K562 (cell line): Measurements from ENCODE around the gene NUSAP1. TPM values are rescaled to one million over a fixed set of nuclear protein-coding genes. Genes with fewer than 3 reads are reported as not detected.
A peak's percentile ranks its signal among the peaks of the same experiment; 100 is the strongest.

ENCODE experiments used
- CEBPB ChIP-seq: fragments of 450-650 bp; IDR thresholded peaks from 2 replicates; pipeline ENCODE4 v1.6.1; 2016; ENCODE audit warnings: missing genetic modification characterization, missing compliant biosample characterization
- EP400 ChIP-seq: fragments of 450-650 bp; IDR thresholded peaks from 2 replicates; pipeline ENCODE4 v1.6.1; 2017; ENCODE audit warnings: antibody characterized with exemption, mild to moderate bottlenecking, moderate library complexity
- HDAC6 ChIP-seq: IDR thresholded peaks from 2 replicates; pipeline ENCODE4 v1.6.1; 2012; ENCODE audit warnings: low read depth, mild to moderate bottlenecking, control low read depth, inconsistent platforms, low read length, moderate library complexity
- HEY1 ChIP-seq: fragments of 250-450 bp; sonication (Bioruptor Pico); IDR thresholded peaks from 2 replicates; pipeline ENCODE4 v1.5.0; 2020; ENCODE audit warnings: mild to moderate bottlenecking, moderate library complexity, borderline replicate concordance
- NFIC ChIP-seq: fragments of 450-650 bp; IDR thresholded peaks from 2 replicates; pipeline ENCODE4 v1.6.1; 2017; ENCODE audit warnings: mild to moderate bottlenecking, inconsistent platforms
- PHF20 ChIP-seq: fragments of 450-650 bp; IDR thresholded peaks from 2 replicates; pipeline ENCODE4 v1.6.1; 2018; ENCODE audit not compliant: partially characterized antibody
- PHF8 ChIP-seq: fragments of 200-600 bp; sonication (generic); IDR thresholded peaks from 2 replicates; pipeline ENCODE4 v1.6.1; 2012; ENCODE audit warnings: mixed run types, mild to moderate bottlenecking, inconsistent platforms, low read length, moderate library complexity, borderline replicate concordance
- POLR2AphosphoS5 ChIP-seq: IDR thresholded peaks from 2 replicates; pipeline ENCODE4 v1.6.1; 2011; ENCODE audit warnings: mild to moderate bottlenecking, low read depth, low read length, moderate library complexity; ENCODE audit not compliant: control insufficient read depth, insufficient read depth
- RBBP5 ChIP-seq: fragments of 200-600 bp; sonication (generic); IDR thresholded peaks from 2 replicates; pipeline ENCODE4 v1.6.1; 2012; ENCODE audit warnings: borderline replicate concordance, mild to moderate bottlenecking, low read length, control low read depth, inconsistent platforms; ENCODE audit not compliant: insufficient read depth, poor library complexity, severe bottlenecking
- SMARCE1 ChIP-seq: fragments of 450-650 bp; IDR thresholded peaks from 2 replicates; pipeline ENCODE4 v1.7.1; 2016; ENCODE audit warnings: mild to moderate bottlenecking
- TBP ChIP-seq: optimal IDR thresholded peaks from 2 replicates; pipeline ENCODE3; 2011; ENCODE audit warnings: low read depth, low read length, improper control_type of control experiment
- U2AF1 ChIP-seq: fragments of 200-400 bp; formaldehyde crosslinking; optimal IDR thresholded peaks from 2 replicates; pipeline ENCODE3; 2017; ENCODE audit warnings: mild to moderate bottlenecking, low read depth, low read length, moderate library complexity
- YY1 ChIP-seq, 3 experiments: IDR thresholded peaks; 2 replicates each; pipeline ENCODE4 v1.6.1; 2011; ENCODE audit warnings: low read length in 2 of 3, mild to moderate bottlenecking in 2 of 3, moderate library complexity in 2 of 3, borderline replicate concordance in 1 of 3, control low read depth in 1 of 3, low read depth in 1 of 3; ENCODE audit not compliant: insufficient read depth in 3 of 3, insufficient replicate concordance in 2 of 3, control insufficient read depth in 1 of 3, insufficient read length in 1 of 3; ENCODE audit errors: extremely low read depth in 1 of 3
- ZNF644 ChIP-seq: fragments of 200-800 bp; sonication (Bioruptor generic); IDR thresholded peaks from 2 replicates; pipeline ENCODE4 v1.6.1; 2016; ENCODE audit warnings: low read depth, missing genetic modification characterization, missing compliant biosample characterization
- polyA plus RNA-seq, 8 experiments: library from polyadenylated mRNA; depleted of rRNA in 4 of 8; stranded (reverse) in 5 of 8; unstranded in 3 of 8; fragments of >200 nt; fragmentation: Nextera tagmentation in 2 of 8; fragmentation: Illumina TruSeq in 1 of 8; extraction: Ambion mirVana in 2 of 8; extraction: Trizol in 1 of 8; gene quantifications; 2 replicates each; pipeline versions ENCODE4 v1.2.1 to v1.2.3, GENCODE V29; 2011 to 2014; ENCODE audit warnings: inconsistent platforms in 1 of 8, missing spikeins in 1 of 8
- total RNA-seq, 7 experiments: library from RNA; depleted of rRNA in 6 of 7; stranded (reverse); fragments of >200 nt in 6 of 7; fragmentation: Illumina TruSeq in 2 of 7; extraction: Trizol in 2 of 7; gene quantifications; 2 replicates each; pipeline versions ENCODE4 v1.2.1 to v1.2.3, GENCODE V29; 2011 to 2021; ENCODE audit warnings: low replicate concordance in 1 of 7
- TF ChIP-seq, protein P1 (sequence below): fragments of 250-450 bp; sonication (Bioruptor Pico); IDR thresholded peaks from 2 replicates; pipeline ENCODE4 v1.4.0; 2020
- TF ChIP-seq, protein P2 (sequence below): fragments of 250-450 bp; sonication (Bioruptor Pico); IDR thresholded peaks from 2 replicates; pipeline ENCODE4 v1.5.0; 2020; ENCODE audit warnings: mild to moderate bottlenecking
- TF ChIP-seq, protein P3 (sequence below): sonication (generic); formaldehyde crosslinking; IDR thresholded peaks from 2 replicates; pipeline ENCODE4 v1.5.0; 2020; ENCODE audit warnings: missing genetic modification reagents
- TF ChIP-seq, protein P4 (sequence below): sonication (generic); formaldehyde crosslinking; IDR thresholded peaks from 2 replicates; pipeline ENCODE4 v1.8.0; 2022; ENCODE audit warnings: missing genetic modification reagents, mild to moderate bottlenecking, moderate library complexity, borderline replicate concordance

The NUSAP1 gene
- total and polyA plus RNA-seq, 9 of the 15 experiments (the other 6 are each of a cell fraction or from before 2014, with no cell fraction given), result 119 to 266 (median 227) TPM

DNA sequence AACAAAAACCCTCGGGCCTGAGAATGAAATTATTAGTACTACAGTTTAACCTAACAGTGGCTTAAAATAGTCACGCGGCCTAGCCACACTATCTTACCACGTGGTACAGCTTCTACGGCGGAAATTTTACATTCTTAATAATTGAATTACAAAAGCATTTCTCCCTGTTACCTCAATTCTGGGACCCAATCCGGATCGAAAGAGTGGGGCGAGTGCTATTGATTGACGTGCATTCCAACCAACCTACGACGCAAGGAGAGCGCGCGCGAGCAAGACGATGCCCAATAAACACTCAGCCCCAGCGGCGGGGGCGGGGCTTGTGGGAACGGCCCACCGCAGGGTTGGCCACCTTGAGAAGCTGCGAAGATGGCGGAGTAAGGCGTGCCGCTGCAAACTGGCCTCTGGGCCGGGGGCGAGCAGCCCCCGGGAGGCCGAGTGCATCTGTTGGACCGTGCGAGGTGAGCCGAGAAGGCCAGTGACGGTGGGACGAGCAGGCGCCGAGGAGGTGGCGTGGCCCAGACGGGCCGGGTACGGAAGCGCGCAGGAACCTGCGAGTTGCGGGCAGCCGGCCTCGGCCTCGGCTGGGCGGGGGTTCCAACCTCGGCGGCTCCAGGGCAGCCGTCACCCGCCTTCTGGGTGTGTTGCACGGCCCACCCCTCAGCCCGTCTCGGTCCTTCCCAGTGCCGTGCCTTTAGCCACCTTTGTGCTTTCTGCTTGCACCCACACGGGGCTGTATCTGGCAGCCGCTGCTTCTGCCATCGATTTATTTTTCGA is 48.8 kb upstream of the NUSAP1 start (continued):
- TF ChIP-seq YY1 (IDR thresholded peaks at IDR 0.05; ENCODE audit: borderline replicate concordance in 1 of 3, control insufficient read depth in 1 of 3, extremely low read depth in 1 of 3, insufficient read depth in 3 of 3, insufficient read length in 1 of 3, insufficient replicate concordance in 2 of 3, low read depth in 1 of 3, low read length in 2 of 3) (peak; percentile 74 to 97 (median 93)), U2AF1 (peak; percentile 81), CEBPB (peak; percentile 31; the same call in 1 of the 2 replicates), ZNF644 (peak; percentile 17), TBP (peak; percentile 91), SMARCE1 (peak; percentile 58; the same call in 1 of the 2 replicates), PHF20 (peak; percentile 59), HDAC6 (no peak), HEY1 (CRISPR knock-in tag) (no peak), RBBP5 (peak; percentile 96), PHF8 (peak; percentile 97), POLR2AphosphoS5 (peak; percentile 89; the same call in 1 of the 2 replicates), EP400 (peak; percentile 95), NFIC (0 out of 2 replicates have a peak, but pooled peaks have one; percentile 44)
- TF ChIP-seq, protein P1, sequence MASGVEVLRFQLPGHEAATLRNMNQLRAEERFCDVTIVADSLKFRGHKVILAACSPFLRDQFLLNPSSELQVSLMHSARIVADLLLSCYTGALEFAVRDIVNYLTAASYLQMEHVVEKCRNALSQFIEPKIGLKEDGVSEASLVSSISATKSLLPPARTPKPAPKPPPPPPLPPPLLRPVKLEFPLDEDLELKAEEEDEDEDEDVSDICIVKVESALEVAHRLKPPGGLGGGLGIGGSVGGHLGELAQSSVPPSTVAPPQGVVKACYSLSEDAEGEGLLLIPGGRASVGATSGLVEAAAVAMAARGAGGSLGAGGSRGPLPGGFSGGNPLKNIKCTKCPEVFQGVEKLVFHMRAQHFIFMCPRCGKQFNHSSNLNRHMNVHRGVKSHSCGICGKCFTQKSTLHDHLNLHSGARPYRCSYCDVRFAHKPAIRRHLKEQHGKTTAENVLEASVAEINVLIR, result peak; percentile 76
- TF ChIP-seq, protein P2, sequence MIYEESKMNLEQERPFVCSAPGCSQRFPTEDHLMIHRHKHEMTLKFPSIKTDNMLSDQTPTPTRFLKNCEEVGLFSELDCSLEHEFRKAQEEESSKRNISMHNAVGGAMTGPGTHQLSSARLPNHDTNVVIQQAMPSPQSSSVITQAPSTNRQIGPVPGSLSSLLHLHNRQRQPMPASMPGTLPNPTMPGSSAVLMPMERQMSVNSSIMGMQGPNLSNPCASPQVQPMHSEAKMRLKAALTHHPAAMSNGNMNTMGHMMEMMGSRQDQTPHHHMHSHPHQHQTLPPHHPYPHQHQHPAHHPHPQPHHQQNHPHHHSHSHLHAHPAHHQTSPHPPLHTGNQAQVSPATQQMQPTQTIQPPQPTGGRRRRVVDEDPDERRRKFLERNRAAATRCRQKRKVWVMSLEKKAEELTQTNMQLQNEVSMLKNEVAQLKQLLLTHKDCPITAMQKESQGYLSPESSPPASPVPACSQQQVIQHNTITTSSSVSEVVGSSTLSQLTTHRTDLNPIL (CRISPR knock-in tag), result no peak
- TF ChIP-seq, protein P3, sequence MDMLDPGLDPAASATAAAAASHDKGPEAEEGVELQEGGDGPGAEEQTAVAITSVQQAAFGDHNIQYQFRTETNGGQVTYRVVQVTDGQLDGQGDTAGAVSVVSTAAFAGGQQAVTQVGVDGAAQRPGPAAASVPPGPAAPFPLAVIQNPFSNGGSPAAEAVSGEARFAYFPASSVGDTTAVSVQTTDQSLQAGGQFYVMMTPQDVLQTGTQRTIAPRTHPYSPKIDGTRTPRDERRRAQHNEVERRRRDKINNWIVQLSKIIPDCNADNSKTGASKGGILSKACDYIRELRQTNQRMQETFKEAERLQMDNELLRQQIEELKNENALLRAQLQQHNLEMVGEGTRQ (CRISPR knock-in tag), result peak; percentile 72
- TF ChIP-seq, protein P4, sequence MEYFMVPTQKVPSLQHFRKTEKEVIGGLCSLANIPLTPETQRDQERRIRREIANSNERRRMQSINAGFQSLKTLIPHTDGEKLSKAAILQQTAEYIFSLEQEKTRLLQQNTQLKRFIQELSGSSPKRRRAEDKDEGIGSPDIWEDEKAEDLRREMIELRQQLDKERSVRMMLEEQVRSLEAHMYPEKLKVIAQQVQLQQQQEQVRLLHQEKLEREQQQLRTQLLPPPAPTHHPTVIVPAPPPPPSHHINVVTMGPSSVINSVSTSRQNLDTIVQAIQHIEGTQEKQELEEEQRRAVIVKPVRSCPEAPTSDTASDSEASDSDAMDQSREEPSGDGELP, result peak; percentile 76
